CD4-positive, CD25-positive, alpha-beta regulatory T cell (primary cell): ENCODE results near the gene PGGHG. TPM values are rescaled to one million over a fixed set of nuclear protein-coding genes. Genes with fewer than 3 reads are reported as not detected.
A peak's percentile ranks its signal among the peaks of the same experiment; 100 is the strongest.

Source experiments
- ATAC-seq, 2 donors: fragments of 150-1000 bp; cut with Tn5 transposase; one replicate each; pipeline ENCODE4 v1.10.0; 2021; ENCODE audit warnings: low read depth in 2 of 2, moderate number of reproducible peaks in 2 of 2, moderate library complexity in 1 of 2
- DNase-seq, 3 donors: peaks; one replicate each; pipeline versions ENCODE4 v3.0.0 to v3.0.0-alpha.2; 2012 to 2022; ENCODE audit warnings: mixed read lengths in 1 of 3
- H3K27ac ChIP-seq: one replicate; pipeline ENCODE4 v1.7.0; 2013; ENCODE audit warnings: mild to moderate bottlenecking, low read length; ENCODE audit not compliant: insufficient read depth, poor library complexity, severe bottlenecking
- H3K27me3 ChIP-seq: one replicate; pipeline ENCODE4 v1.7.0; 2013; ENCODE audit warnings: low read length; ENCODE audit not compliant: control insufficient read depth, insufficient read depth
- H3K36me3 ChIP-seq: one replicate; pipeline ENCODE4 v1.7.0; 2013; ENCODE audit warnings: mild to moderate bottlenecking, low read length, moderate library complexity; ENCODE audit not compliant: control insufficient read depth, insufficient read depth
- H3K4me1 ChIP-seq: 2 replicates; pipeline ENCODE4 v1.7.0; 2013; ENCODE audit warnings: mild to moderate bottlenecking, low read length; ENCODE audit not compliant: insufficient read depth, control insufficient read depth, poor library complexity, severe bottlenecking
- H3K4me3 ChIP-seq: one replicate; pipeline ENCODE4 v1.7.0; 2013; ENCODE audit warnings: low read depth, mild to moderate bottlenecking, low read length, moderate library complexity
- H3K9me3 ChIP-seq, 2 experiments: 1 replicate in 1 of 2; 2 replicates in 1 of 2; pipeline ENCODE4 v1.7.0; 2013; ENCODE audit warnings: low read length in 2 of 2, mild to moderate bottlenecking in 1 of 2, moderate library complexity in 1 of 2; ENCODE audit not compliant: control insufficient read depth in 2 of 2
- H3K27ac Mint-ChIP-seq, 3 donors: one replicate each; pipeline ENCODE4 v1.8.0; 2020 to 2022; ENCODE audit warnings: mild to moderate bottlenecking in 3 of 3, mixed read lengths in 3 of 3, moderate library complexity in 2 of 3
- H3K27me3 Mint-ChIP-seq: one replicate; pipeline ENCODE4 v1.8.0; 2022; ENCODE audit warnings: mild to moderate bottlenecking, mixed read lengths
- H3K36me3 Mint-ChIP-seq: one replicate; pipeline ENCODE4 v1.8.0; 2020; ENCODE audit warnings: mixed read lengths
- H3K4me1 Mint-ChIP-seq, 4 donors: one replicate each; pipeline ENCODE4 v1.8.0; 2020 to 2022; ENCODE audit warnings: mixed read lengths in 4 of 4, mild to moderate bottlenecking in 1 of 4
- H3K4me3 Mint-ChIP-seq, 4 donors: one replicate each; pipeline ENCODE4 v1.8.0; 2020 to 2022; ENCODE audit warnings: mild to moderate bottlenecking in 4 of 4, mixed read lengths in 4 of 4, moderate library complexity in 3 of 4
- H3K9me3 Mint-ChIP-seq, 7 donors: one replicate each; pipeline ENCODE4 v1.8.0; 2020 to 2022; ENCODE audit warnings: mixed read lengths in 7 of 7, mild to moderate bottlenecking in 3 of 7, moderate library complexity in 2 of 7
- polyA plus RNA-seq, 4 donors: library from polyadenylated mRNA; unstranded; fragments of 300-500 nt; fragmentation: Illumina TruSeq; gene quantifications; one replicate each; pipeline ENCODE4 v1.2.3, GENCODE V29; 2021
- total RNA-seq: library from RNA; stranded (reverse); gene quantifications from one replicate; pipeline ENCODE4 v1.2.3, GENCODE V29; 2022

Gene PGGHG
- total and polyA plus RNA-seq, 5 donors from 2014 or later = 1.5 to 188 (median 2.9) TPM

DNA sequence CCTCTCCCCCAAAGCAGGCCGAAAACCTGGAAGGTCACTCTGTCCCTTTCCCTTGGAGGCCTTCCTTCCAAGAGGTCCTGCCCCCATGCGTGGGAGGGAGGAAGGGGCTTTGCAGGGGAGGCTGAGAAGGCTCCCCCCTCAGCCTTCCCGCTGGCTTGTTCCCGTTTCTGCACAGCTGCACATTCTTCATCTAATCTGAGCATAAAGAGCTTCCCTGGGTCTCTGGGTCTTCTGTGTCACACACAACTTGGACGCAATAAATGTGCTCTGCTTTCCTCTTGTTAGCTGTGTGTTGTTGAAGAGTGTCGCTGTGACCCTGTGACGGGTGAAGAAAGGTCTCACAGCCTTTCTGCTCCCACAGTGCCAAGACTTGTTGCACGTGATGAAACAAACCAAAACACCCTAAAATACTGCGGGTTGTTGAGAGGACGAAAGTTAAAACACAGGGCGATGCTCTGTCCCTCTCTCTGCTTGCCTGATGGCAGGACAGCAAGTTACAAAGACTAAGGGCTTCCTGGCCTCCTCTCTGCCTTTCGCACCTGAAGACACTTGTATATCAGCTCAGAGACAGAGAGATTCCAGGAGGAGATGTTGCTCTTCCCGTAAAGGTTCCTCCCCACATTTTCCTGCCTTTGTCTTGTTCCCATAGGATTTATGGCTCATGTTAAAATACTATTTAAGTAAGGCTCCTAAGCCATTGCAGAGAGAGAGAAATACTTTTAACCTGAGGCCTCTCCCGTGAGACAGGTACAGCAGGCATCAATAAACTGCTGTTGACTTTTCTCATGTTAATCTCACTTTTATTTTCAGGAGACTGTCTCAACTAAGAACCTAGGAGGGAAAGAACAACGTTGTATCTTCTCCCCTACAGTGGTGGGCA lies 47.1 kb downstream of the PGGHG start:
- Histone ChIP-seq H3K36me3 (no peaks in the 10 kb centered on the region), H3K9me3 (no peaks in the 10 kb centered on the region), H3K27ac (no peak overlapping the region), H3K27me3 (no peaks in the 10 kb centered on the region), H3K4me1 (peaks cover 4% of the 10 kb centered on the region), H3K4me3 (no peak overlapping the region)
- no peak overlapping the region for H3K4me3 Mint-ChIP-seq
- peak overlapping the region; percentile 59 to 90 (median 64) for H3K27ac Mint-ChIP-seq
- no peaks in the 10 kb centered on the region for H3K36me3 Mint-ChIP-seq
- DNase-seq (no peak), ATAC-seq (no peak)
- no peaks in the 10 kb centered on the region for H3K9me3 Mint-ChIP-seq
- peaks cover 10% of the 10 kb centered on the region for H3K27me3 Mint-ChIP-seq
- H3K4me1 Mint-ChIP-seq = peaks cover 0 to 31% (median 20%) of the 10 kb centered on the region in 4 donors

DNA sequence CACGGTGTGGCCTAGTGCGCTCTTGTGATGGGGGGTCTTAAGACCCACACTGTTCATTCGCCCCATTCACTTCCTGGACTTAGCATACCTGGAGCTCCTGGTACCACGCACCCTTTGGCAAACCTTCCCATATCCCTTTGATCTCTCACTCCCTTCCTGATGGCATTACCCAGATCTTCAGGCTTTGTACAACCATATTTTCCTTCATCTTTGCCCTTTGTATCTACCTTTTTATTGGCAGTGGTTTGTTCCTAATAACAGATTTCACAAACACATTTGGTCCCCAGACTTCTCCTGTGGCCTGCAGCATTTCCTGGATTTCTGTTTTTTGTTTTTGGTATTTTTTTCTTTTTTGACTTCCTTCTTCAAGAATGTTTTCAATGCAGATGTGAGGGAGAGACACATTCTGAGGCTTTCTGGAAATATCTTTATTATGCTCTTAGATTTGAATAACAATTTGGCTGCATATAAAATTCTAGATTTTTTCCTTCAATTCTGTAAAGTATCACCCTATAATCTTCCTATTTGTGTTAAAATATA lies 47.8 kb downstream of the PGGHG start:
- peaks cover 0 to 27% (median 18%) of the 10 kb centered on the region in 4 donors for H3K4me1 Mint-ChIP-seq
- Histone ChIP-seq H3K27ac (no peak overlapping the region), H3K36me3 (no peaks in the 10 kb centered on the region), H3K9me3 (no peaks in the 10 kb centered on the region), H3K4me3 (no peak overlapping the region), H3K4me1 (no peaks in the 10 kb centered on the region), H3K27me3 (no peaks in the 10 kb centered on the region)
- no peak for DNase-seq
- H3K36me3 Mint-ChIP-seq = no peaks in the 10 kb centered on the region
- no peak overlapping the region for H3K4me3 Mint-ChIP-seq
- peak overlapping the region; percentile 13 to 90 (median 59) for H3K27ac Mint-ChIP-seq
- H3K9me3 Mint-ChIP-seq = no peaks in the 10 kb centered on the region
- H3K27me3 Mint-ChIP-seq = peaks cover 10% of the 10 kb centered on the region
- ATAC-seq = no peak

GRCh38 chr11:337711-338110 lies 48.8 kb downstream of the PGGHG start:
- Histone ChIP-seq H3K27me3 (no peaks in the 10 kb centered on the region), H3K9me3 (no peaks in the 10 kb centered on the region), H3K27ac (no peak overlapping the region), H3K36me3 (no peaks in the 10 kb centered on the region), H3K4me3 (no peak overlapping the region), H3K4me1 (no peaks in the 10 kb centered on the region)
- Mint-ChIP-seq H3K27me3 (peaks cover 14% of the 10 kb centered on the region), H3K27ac (no peak overlapping the region), H3K9me3 (no peaks in the 10 kb centered on the region), H3K4me1 (peaks cover 0 to 25% (median 16%) of the 10 kb centered on the region in 4 donors), H3K4me3 (no peak overlapping the region), H3K36me3 (no peaks in the 10 kb centered on the region)
- no peak for ATAC-seq
- DNase-seq = no peak

- H3K27ac ChIP-seq = no peak overlapping the region
- H3K27me3 ChIP-seq = no peaks in the 10 kb centered on the region
- Mint-ChIP-seq H3K4me3 (no peak overlapping the region), H3K36me3 (no peaks in the 10 kb centered on the region), H3K27me3 (peaks cover 14% of the 10 kb centered on the region), H3K4me1 (peaks cover 0 to 25% (median 14%) of the 10 kb centered on the region in 4 donors), H3K27ac (no peak overlapping the region), H3K9me3 (no peaks in the 10 kb centered on the region)
- no peak overlapping the region for H3K4me3 ChIP-seq
- ATAC-seq (no peak), DNase-seq (no peak)
- no peaks in the 10 kb centered on the region for H3K4me1 ChIP-seq
- H3K36me3 ChIP-seq = no peaks in the 10 kb centered on the region
- H3K9me3 ChIP-seq = no peaks in the 10 kb centered on the region
Observed at GRCh38 chr11:339963-340362, 51.0 kb downstream of the PGGHG start.

DNA sequence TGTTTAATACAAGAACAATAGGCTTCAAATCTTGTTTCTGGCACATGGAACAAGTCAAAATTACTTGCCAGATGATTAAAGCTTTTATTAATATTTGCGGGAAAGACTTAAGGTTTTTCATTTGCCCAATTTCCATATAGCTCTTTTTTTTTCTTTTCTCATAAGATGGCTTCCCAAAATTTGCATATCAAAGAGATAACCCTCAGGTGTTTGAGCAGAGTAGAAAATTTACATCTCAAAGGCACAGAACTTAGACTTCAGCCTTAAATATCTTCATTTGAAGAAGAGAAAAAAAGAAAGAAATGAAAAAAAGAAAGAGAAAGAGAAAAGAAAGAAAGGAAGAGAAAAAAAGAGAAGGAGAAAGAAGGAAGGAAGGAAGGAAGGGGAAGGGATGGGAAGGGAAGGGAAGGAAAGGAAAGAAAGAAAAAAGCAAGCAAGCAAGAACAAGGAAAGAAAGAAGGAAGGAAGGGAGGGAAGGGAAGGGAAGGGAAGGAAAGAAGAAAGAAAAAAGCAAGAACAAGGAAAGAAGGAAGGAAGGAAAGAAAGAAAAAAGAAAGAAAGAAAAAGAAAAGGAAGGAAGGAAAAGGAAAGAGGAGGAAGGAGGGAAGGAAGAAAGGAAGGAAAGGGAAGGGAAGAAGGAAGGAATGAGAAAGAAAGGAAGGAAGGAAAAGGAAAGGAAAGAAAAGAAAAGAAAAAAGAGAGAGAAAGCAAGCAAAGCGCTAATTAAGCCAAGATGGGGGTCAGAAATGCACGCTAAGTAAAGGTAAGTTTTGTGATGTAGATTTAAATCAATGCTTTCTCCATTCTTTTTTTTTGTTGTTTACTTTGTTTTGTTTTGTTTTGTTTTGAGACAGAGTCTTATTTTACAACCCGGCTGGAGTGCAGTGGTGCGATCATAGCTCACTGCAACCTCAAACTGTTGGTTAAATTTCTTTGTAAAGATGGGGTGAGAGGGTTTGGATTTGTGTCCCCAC lies 51.9 kb downstream of the PGGHG start:
- peak overlapping the region in 2 of 3 donors; percentile 26 to 64 for H3K27ac Mint-ChIP-seq
- H3K36me3 Mint-ChIP-seq = no peaks in the 10 kb centered on the region
- H3K4me1 ChIP-seq = no peaks in the 10 kb centered on the region
- no peaks in the 10 kb centered on the region for H3K36me3 ChIP-seq
- no peaks in the 10 kb centered on the region for H3K9me3 ChIP-seq
- no peak for DNase-seq
- H3K27me3 ChIP-seq = no peaks in the 10 kb centered on the region
- no peak overlapping the region for H3K27ac ChIP-seq
- no peak overlapping the region for H3K4me3 ChIP-seq
- peaks cover 0 to 23% (median 14%) of the 10 kb centered on the region in 4 donors for H3K4me1 Mint-ChIP-seq
- H3K27me3 Mint-ChIP-seq = peaks cover 14% of the 10 kb centered on the region
- H3K4me3 Mint-ChIP-seq = no peak overlapping the region
- no peaks in the 10 kb centered on the region for H3K9me3 Mint-ChIP-seq
- ATAC-seq = no peak

- H3K9me3 ChIP-seq = no peaks in the 10 kb centered on the region
- Mint-ChIP-seq H3K36me3 (no peaks in the 10 kb centered on the region), H3K9me3 (no peaks in the 10 kb centered on the region), H3K4me1 (peaks cover 0 to 12% (median 8%) of the 10 kb centered on the region in 4 donors), H3K27me3 (peaks cover 10% of the 10 kb centered on the region), H3K27ac (peak overlapping the region; percentile 9 to 63 (median 33)), H3K4me3 (no peak overlapping the region)
- no peaks in the 10 kb centered on the region for H3K36me3 ChIP-seq
- no peaks in the 10 kb centered on the region for H3K27me3 ChIP-seq
- DNase-seq (no peak), ATAC-seq (no peak)
- no peak overlapping the region for H3K27ac ChIP-seq
- H3K4me3 ChIP-seq = no peak overlapping the region
- no peaks in the 10 kb centered on the region for H3K4me1 ChIP-seq
Observed at GRCh38 chr11:342328-342727, 53.4 kb downstream of the PGGHG start.

DNA sequence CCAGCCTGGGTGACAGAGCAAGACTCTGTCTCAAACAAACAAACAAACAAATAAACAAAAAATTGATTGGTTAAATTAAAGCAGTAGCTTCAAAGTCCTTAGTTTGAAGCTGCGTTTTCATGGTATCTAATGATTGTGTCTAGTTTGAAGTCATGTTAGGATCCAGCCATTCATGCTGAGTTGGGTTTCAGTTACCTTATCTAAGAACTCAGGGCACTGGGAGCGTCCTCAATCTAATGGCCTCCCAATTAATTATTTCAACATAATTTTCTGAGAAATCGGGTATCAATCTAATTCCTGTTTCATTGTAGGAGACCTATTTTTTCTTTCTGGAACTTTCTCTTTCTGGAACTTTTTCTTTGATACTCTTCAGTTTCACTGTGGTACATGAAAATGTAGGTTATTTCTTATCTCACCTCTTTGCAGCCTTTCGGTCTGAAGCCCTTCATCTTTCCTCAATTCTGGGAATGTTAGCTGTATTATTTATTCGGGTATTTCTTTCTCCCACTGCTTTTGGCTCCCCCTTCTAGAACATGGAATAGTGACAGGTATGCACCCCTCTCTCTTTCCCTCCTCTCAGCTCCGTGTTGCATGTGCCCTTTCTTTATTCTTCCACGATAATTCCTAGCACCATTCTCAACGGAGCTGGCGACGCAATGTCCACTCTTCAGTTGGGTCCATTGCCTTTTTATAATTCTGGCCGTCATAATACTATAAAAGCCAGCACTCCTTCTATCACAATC lies 56.1 kb downstream of the PGGHG start:
- Mint-ChIP-seq H3K4me1 (peaks cover 0 to 10% (median 8%) of the 10 kb centered on the region in 4 donors), H3K9me3 (no peaks in the 10 kb centered on the region), H3K4me3 (no peak overlapping the region), H3K27me3 (peaks cover 10% of the 10 kb centered on the region), H3K27ac (no peak overlapping the region), H3K36me3 (no peaks in the 10 kb centered on the region)
- no peaks in the 10 kb centered on the region for H3K27me3 ChIP-seq
- DNase-seq (no peak), ATAC-seq (no peak)
- no peak overlapping the region for H3K4me3 ChIP-seq
- H3K36me3 ChIP-seq = no peaks in the 10 kb centered on the region
- H3K27ac ChIP-seq = no peak overlapping the region
- no peaks in the 10 kb centered on the region for H3K9me3 ChIP-seq
- no peaks in the 10 kb centered on the region for H3K4me1 ChIP-seq
